ENCODE measurements around the gene B4GALNT2.

B4GALNT2 gene

DNA sequence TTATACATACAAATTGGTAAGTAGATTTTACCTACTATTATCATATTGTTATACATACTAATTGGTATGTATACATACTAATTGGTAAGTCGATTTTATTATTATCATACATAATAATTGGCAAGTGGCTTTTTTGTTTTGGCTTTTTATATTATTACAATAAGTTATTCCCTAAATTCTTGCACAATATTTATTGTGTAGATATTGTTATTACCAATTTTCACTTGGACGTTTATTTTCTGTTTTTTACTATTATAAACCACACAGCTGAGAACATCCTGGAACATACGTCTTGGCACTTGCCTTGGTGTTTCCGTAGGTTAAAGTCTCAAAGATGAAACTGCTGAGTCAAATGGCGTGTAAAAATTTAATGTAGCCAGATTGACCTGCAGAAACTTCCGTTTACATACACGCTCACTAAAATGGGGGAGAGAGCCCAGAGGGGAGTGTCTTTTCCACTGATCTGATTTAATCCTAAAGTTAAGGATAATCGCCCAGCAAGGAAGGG lies 58.9 kb downstream of the B4GALNT2 start:
- H3K4me3 ChIP-seq (replicated peaks; ENCODE audit: low read depth, low read length), result peak overlapping the region; percentile 65
- TF ChIP-seq, protein P1, sequence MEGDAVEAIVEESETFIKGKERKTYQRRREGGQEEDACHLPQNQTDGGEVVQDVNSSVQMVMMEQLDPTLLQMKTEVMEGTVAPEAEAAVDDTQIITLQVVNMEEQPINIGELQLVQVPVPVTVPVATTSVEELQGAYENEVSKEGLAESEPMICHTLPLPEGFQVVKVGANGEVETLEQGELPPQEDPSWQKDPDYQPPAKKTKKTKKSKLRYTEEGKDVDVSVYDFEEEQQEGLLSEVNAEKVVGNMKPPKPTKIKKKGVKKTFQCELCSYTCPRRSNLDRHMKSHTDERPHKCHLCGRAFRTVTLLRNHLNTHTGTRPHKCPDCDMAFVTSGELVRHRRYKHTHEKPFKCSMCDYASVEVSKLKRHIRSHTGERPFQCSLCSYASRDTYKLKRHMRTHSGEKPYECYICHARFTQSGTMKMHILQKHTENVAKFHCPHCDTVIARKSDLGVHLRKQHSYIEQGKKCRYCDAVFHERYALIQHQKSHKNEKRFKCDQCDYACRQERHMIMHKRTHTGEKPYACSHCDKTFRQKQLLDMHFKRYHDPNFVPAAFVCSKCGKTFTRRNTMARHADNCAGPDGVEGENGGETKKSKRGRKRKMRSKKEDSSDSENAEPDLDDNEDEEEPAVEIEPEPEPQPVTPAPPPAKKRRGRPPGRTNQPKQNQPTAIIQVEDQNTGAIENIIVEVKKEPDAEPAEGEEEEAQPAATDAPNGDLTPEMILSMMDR (IDR thresholded peaks at IDR 0.05; ENCODE audit: low read depth, low read length, missing control alignments), result no peak
- DNase-seq (ENCODE audit: extremely low read depth, low read depth), result no peak

DNA sequence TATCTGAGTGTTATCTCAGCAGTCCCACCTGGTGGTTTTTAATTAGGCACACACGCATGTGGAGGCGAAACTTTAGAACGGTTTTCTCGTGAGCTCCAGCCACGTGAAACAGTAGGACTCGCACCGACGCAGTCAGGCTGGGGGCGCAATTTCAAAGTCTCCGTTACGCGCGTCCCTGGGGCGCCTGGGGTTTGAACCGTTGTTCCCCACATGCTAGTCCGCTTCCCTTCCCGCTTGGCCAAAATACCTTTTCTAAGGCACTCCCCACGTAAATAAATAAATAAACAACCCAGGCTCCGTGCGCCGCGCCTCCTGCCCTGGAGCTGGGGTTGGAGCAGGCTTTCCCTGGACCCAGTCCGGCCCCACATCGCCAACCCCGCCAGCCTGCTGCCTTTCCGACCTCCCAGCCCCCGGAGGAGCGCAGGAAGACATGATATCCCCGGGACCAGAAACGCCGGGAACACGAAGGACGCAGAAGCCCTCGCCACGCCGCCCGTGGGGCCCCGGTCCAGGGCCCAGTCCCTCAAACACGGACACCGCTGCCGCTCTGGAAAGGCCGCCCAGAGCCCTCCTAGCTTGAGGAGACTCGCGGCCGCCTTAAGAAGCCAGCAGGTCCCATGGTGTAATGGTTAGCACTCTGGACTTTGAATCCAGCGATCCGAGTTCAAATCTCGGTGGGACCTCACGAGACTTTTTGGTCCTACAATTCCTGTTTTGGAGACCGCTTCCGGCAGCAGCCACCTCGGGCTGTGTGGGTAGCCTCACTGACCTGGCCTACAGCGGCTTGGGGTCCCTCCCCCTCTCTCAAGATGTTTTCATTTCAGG lies 59.6 kb downstream of the B4GALNT2 start:
- TF ChIP-seq, protein P1 (IDR thresholded peaks at IDR 0.05; ENCODE audit: low read depth, low read length, missing control alignments), result peak; percentile 31
- H3K4me3 ChIP-seq (replicated peaks; ENCODE audit: low read depth, low read length), result peak overlapping the region; percentile 65
- DNase-seq (ENCODE audit: extremely low read depth, low read depth), result peak; percentile 82

DNA sequence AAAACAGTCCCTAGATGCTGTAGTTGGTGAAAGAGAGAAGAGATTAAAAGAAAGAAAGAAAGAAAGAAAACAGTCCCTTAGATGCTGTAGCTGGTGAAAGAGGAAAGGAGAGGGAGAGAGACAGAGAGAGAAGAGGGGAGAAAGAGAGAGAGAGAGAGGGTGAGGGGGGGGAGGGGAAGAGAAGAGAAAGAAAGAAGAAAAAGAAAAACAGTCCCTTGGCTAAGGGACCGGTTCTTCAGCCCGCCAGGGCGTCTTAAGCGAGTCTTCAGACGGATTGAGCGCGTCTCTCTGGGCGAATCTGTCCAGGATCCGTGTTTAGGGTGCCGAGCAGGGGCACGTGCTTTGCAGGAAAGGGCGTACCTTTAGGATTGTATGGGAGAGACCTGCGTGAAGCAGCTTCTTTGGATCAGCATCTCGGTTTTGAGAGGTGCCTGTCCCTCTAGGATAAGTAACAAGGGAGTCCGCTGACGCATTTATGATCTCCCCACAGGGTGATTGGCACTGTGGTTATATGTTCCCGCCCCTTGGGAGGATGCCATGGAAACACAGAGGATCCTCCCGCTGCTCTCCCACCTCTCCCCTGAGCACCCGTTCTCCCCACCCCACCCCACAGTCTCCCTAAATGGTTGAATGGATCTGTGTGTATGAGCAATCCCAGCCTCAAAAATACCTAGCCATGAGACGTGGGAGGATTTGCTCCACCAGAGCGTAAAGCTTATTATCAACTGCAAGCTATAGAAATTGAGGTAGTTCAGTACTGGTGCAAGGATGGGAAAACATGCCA lies 61.1 kb downstream of the B4GALNT2 start:
- DNase-seq (ENCODE audit: extremely low read depth, low read depth), result no peak
- peak overlapping the region; percentile 65 for H3K4me3 ChIP-seq (replicated peaks; ENCODE audit: low read depth, low read length)
- TF ChIP-seq, protein P1 (IDR thresholded peaks at IDR 0.05; ENCODE audit: low read depth, low read length, missing control alignments), result no peak

DNA sequence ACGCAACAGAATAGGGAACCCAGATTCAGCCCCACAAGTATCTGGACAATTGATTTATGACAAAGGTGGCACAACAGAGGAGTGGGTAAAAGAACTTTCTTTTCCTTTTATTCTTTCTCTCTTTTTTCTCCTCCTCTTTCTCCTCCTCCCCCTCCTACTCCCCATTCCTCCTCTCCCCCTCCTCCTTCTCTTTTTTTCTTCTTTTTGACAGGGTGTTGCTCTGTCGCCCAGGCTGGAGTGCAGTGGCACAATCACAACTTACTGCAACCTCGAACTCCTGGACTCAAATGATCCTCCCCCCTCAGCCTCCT lies 61.7 kb downstream of the B4GALNT2 start:
- TF ChIP-seq, protein P1 (IDR thresholded peaks at IDR 0.05; ENCODE audit: low read depth, low read length, missing control alignments), result no peak
- DNase-seq (ENCODE audit: extremely low read depth, low read depth), result no peak
- H3K4me3 ChIP-seq (replicated peaks; ENCODE audit: low read depth, low read length), result no peak overlapping the region

DNA sequence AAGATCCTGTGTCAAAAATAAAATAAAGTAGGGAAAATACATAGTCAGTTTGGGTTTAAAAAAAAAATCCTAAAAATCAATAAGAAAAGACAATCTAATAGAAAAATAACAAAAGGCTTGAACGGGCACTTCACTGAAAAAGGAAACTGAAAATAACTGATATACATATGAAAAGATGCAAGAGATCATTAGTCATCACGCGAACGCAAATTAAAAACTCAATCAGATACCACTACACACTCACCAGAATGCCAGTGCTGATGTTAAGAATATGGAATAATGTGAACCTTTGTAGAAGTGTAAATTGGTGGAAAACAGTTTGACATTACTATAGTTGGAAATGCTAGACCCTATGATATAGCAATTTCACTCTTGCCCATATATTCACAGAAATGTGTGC lies 63.2 kb downstream of the B4GALNT2 start:
- no peak overlapping the region for H3K4me3 ChIP-seq (replicated peaks; ENCODE audit: low read depth, low read length)
- TF ChIP-seq, protein P1 (IDR thresholded peaks at IDR 0.05; ENCODE audit: low read depth, low read length, missing control alignments), result no peak
- DNase-seq (ENCODE audit: extremely low read depth, low read depth), result no peak

DNA sequence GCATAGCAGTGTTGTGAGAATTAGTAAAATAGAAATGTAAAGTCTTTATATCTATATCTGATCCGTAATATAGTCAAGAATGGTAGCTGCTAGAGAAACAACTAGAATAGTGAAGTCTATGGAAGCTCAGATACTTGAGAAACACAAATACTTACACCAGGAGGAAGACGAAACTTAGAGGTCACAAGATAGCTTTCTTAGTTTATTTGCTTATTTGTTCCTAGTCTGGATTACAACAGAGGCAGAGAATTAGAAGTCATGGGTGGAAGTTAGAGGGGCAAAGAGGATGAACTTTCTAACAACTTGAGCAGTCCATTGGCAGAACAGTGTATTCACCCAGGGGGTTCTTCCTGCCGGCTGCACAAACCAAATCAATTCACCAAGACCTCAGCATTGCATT lies 64.0 kb downstream of the B4GALNT2 start:
- no peak overlapping the region for H3K4me3 ChIP-seq (replicated peaks; ENCODE audit: low read depth, low read length)
- DNase-seq (ENCODE audit: extremely low read depth, low read depth), result no peak
- TF ChIP-seq, protein P1 (IDR thresholded peaks at IDR 0.05; ENCODE audit: low read depth, low read length, missing control alignments), result no peak

Data from HFF-Myc (cell line).